MM.1S (cell line): ENCODE measurements around the gene N4BP2L2.

Experiments
- CTCF ChIP-seq: fragments of 300-600 bp; sonication (generic); IDR thresholded peaks from 2 replicates; pipeline ENCODE4 v1.5.1; 2016; ENCODE audit warnings: antibody characterized with exemption, low read length, mixed read lengths
- EZH2 ChIP-seq: fragments of 300-600 bp; sonication (generic); optimal IDR thresholded peaks from 2 replicates; pipeline ENCODE3; 2017; ENCODE audit warnings: low read depth, mild to moderate bottlenecking, antibody characterized with exemption, low read length, mixed read lengths

GRCh38 chr13:32473650-32474049 lies 64.9 kb downstream of the N4BP2L2 start:
- TF ChIP-seq EZH2 (no peak), CTCF (no peak)
